H1 (cell line): ENCODE results near the gene SELPLG. TPM values are rescaled to one million over a fixed set of nuclear protein-coding genes. Genes with fewer than 3 reads are reported as not detected.

Experiments
- CTCF ChIA-PET: fragments of 300-600 bp; sonication (Branson Sonifier 250); formaldehyde crosslinking; loops from one replicate; lab custom pipeline; 2021; ENCODE audit not compliant: partially characterized antibody; lab: Charles Lee
- POLR2A ChIA-PET: fragments of 300-600 bp; sonication (Branson Sonifier 250); formaldehyde crosslinking; loops from one replicate; lab custom pipeline; 2021; ENCODE audit warnings: inconsistent platforms; ENCODE audit not compliant: partially characterized antibody; lab: Charles Lee
- DNase-seq, 2 experiments: peaks; one replicate each; pipeline versions ENCODE4 v3.0.0 to v3.0.0-alpha.2; 2010 to 2022; ENCODE audit warnings: low spot score in 2 of 2, low read depth in 1 of 2, mixed read lengths in 1 of 2
- FAIRE-seq: peaks from 2 replicates; lab custom pipeline; 2011; peaks lifted over from hg19 to GRCh38; lab: Jason Lieb, UNC
- H2AFZ ChIP-seq: 2 replicates; pipeline ENCODE4 v1.8.1; 2012; ENCODE audit warnings: low read length, inconsistent platforms
- H2AK5ac ChIP-seq: 2 replicates; pipeline ENCODE4 v1.6.1; 2013; ENCODE audit warnings: low read depth, low read length
- H2BK120ac ChIP-seq: replicated peaks from 2 replicates; pipeline ENCODE3; 2013; ENCODE audit warnings: low read depth, low read length, inconsistent platforms
- H2BK12ac ChIP-seq: 2 replicates; pipeline ENCODE4 v1.6.1; 2013; ENCODE audit warnings: low read depth, low read length
- H2BK15ac ChIP-seq: 2 replicates; pipeline ENCODE4 v1.6.1; 2013; ENCODE audit warnings: low read length
- H2BK20ac ChIP-seq: 2 replicates; pipeline ENCODE4 v1.6.1; 2013; ENCODE audit warnings: low read length
- H2BK5ac ChIP-seq: 2 replicates; pipeline ENCODE4 v1.6.1; 2013; ENCODE audit warnings: low read depth, low read length
- H3K14ac ChIP-seq: 2 replicates; pipeline ENCODE4 v1.6.1; 2013; ENCODE audit warnings: inconsistent platforms; ENCODE audit not compliant: insufficient read length
- H3K18ac ChIP-seq: 2 replicates; pipeline ENCODE4 v1.6.1; 2013; ENCODE audit warnings: low read length; ENCODE audit errors: extremely low read depth
- H3K23ac ChIP-seq: 2 replicates; pipeline ENCODE4 v1.6.1; 2013; ENCODE audit warnings: inconsistent platforms; ENCODE audit not compliant: insufficient read length
- H3K23me2 ChIP-seq: 2 replicates; pipeline ENCODE4 v1.6.1; 2013; ENCODE audit warnings: low read depth, low read length
- H3K27ac ChIP-seq: 2 replicates; pipeline ENCODE4 v1.6.1; 2011; ENCODE audit warnings: low read depth, low read length, inconsistent platforms
- H3K27me3 ChIP-seq, 4 experiments: replicated peaks in 1 of 4; 1 replicate in 1 of 4; 2 replicates in 3 of 4; pipeline versions ENCODE4 v1.6.1 to v1.8.1; 2011 to 2013; ENCODE audit warnings: low read length in 3 of 4, mild to moderate bottlenecking in 3 of 4, inconsistent platforms in 2 of 4, mixed read lengths in 2 of 4, moderate library complexity in 1 of 4; ENCODE audit not compliant: control insufficient read depth in 3 of 4, insufficient read depth in 3 of 4; ENCODE audit errors: extremely low read depth in 1 of 4
- H3K36me3 ChIP-seq, 4 experiments: 2 replicates each; pipeline versions ENCODE4 v1.6.1 to v1.8.1; 2011 to 2013; ENCODE audit warnings: mild to moderate bottlenecking in 4 of 4, low read length in 3 of 4, moderate library complexity in 2 of 4, control low read depth in 1 of 4, inconsistent platforms in 1 of 4; ENCODE audit not compliant: insufficient read depth in 4 of 4, control insufficient read depth in 2 of 4
- H3K4ac ChIP-seq: replicated peaks from 2 replicates; pipeline ENCODE3; 2013; ENCODE audit warnings: low read length, low read depth, mixed read lengths, inconsistent platforms; ENCODE audit not compliant: insufficient read length
- H3K4me1 ChIP-seq, 4 experiments: replicated peaks in 1 of 4; 1 replicate in 1 of 4; 2 replicates in 3 of 4; pipeline versions ENCODE4 v1.6.1 to v1.8.1; 2011 to 2013; ENCODE audit warnings: low read length in 3 of 4, inconsistent platforms in 2 of 4, mixed read lengths in 1 of 4; ENCODE audit not compliant: insufficient read depth in 4 of 4, control insufficient read depth in 3 of 4
- H3K4me2 ChIP-seq, 2 experiments: 2 replicates each; pipeline versions ENCODE4 v1.6.1 to v1.8.1; 2011 to 2013; ENCODE audit warnings: low read depth in 2 of 2, low read length in 2 of 2, control low read depth in 1 of 2, inconsistent platforms in 1 of 2, mild to moderate bottlenecking in 1 of 2; ENCODE audit not compliant: insufficient read depth in 1 of 2
- H3K4me3 ChIP-seq, 4 experiments: fragments of 200-600, 300-600 bp in 1 of 4; sonication (generic), shearing (Covaris generic), sonication (Bioruptor Twin) in 1 of 4; 2 replicates each; pipeline versions ENCODE4 v1.5.1 to v1.8.1; 2011 to 2016; ENCODE audit warnings: low read length in 4 of 4, low read depth in 3 of 4, control low read depth in 2 of 4, inconsistent platforms in 2 of 4, mild to moderate bottlenecking in 2 of 4, mixed read lengths in 1 of 4, moderate library complexity in 1 of 4; ENCODE audit not compliant: insufficient read depth in 2 of 4; ENCODE audit errors: extremely low read depth in 1 of 4
- H3K56ac ChIP-seq: replicated peaks from 2 replicates; pipeline ENCODE3; 2013; ENCODE audit warnings: low read depth, mild to moderate bottlenecking, mixed read lengths, low read length, inconsistent platforms; ENCODE audit not compliant: insufficient read length
- H3K79me1 ChIP-seq: 2 replicates; pipeline ENCODE4 v1.6.1; 2013; ENCODE audit warnings: low read depth, low read length, control low read depth
- H3K79me2 ChIP-seq, 2 experiments: 2 replicates each; pipeline versions ENCODE4 v1.6.1 to v1.8.1; 2012 to 2013; ENCODE audit warnings: low read length in 2 of 2, mild to moderate bottlenecking in 2 of 2, inconsistent platforms in 1 of 2; ENCODE audit not compliant: insufficient read depth in 2 of 2, control insufficient read depth in 1 of 2
- H3K9ac ChIP-seq, 4 experiments: replicated peaks in 1 of 4; 1 replicate in 1 of 4; 2 replicates in 3 of 4; pipeline versions ENCODE4 v1.6.1 to v1.8.1; 2011 to 2013; ENCODE audit warnings: low read depth in 3 of 4, low read length in 3 of 4, control low read depth in 2 of 4, mild to moderate bottlenecking in 2 of 4, moderate library complexity in 2 of 4, inconsistent platforms in 1 of 4; ENCODE audit errors: extremely low read depth in 1 of 4
- H3K9me3 ChIP-seq, 2 experiments: 2 replicates each; pipeline versions ENCODE4 v1.6.1 to v1.8.1; 2012 to 2013; ENCODE audit warnings: mild to moderate bottlenecking in 2 of 2, moderate library complexity in 2 of 2, control low read depth in 1 of 2, inconsistent platforms in 1 of 2, low read depth in 1 of 2, low read length in 1 of 2, mixed read lengths in 1 of 2; ENCODE audit not compliant: insufficient read depth in 2 of 2
- H4K20me1 ChIP-seq, 2 experiments: replicated peaks in 1 of 2; 2 replicates each; pipeline versions ENCODE3 to v1.8.1; 2011 to 2013; ENCODE audit warnings: inconsistent platforms in 2 of 2, low read length in 2 of 2, mild to moderate bottlenecking in 1 of 2; ENCODE audit not compliant: insufficient read depth in 2 of 2, control insufficient read depth in 1 of 2
- H4K5ac ChIP-seq: 2 replicates; pipeline ENCODE4 v1.6.1; 2013; ENCODE audit warnings: low read length, low read depth, mixed read lengths, inconsistent platforms; ENCODE audit not compliant: insufficient read length
- H4K8ac ChIP-seq: 2 replicates; pipeline ENCODE4 v1.8.0; 2013; ENCODE audit warnings: mild to moderate bottlenecking, moderate library complexity, low read length, inconsistent platforms; ENCODE audit not compliant: insufficient read depth; ENCODE audit errors: extremely low read depth
- H4K91ac ChIP-seq: replicated peaks from 2 replicates; pipeline ENCODE3; 2013; ENCODE audit warnings: low read length, mixed read lengths, inconsistent platforms; ENCODE audit not compliant: insufficient read length
- POLR2AphosphoS5 ChIP-seq: IDR thresholded peaks from 2 replicates; pipeline ENCODE4 v1.6.1; 2011; ENCODE audit warnings: low read depth, low read length
- WGBS, 2 experiments: shearing (Covaris generic) in 1 of 2; methylation state at CpG; one replicate each; pipeline versions ENCODE4 v1.1.6 to v1.1.7; 2013 to 2015; ENCODE audit warnings: low lambda C conversion rate in 2 of 2, mixed read lengths in 2 of 2, inconsistent platforms in 1 of 2, low coverage in 1 of 2, missing lambda C conversion rate in 1 of 2; ENCODE audit not compliant: insufficient replicate concordance in 2 of 2, insufficient coverage in 1 of 2, insufficient read length in 1 of 2; ENCODE audit errors: extremely low coverage in 1 of 2, missing lambda C conversion rate in 1 of 2; 5-methylcytosine and 5-hydroxymethylcytosine counted together
- polyA plus RNA-seq, 7 experiments: library from polyadenylated mRNA; depleted of rRNA in 3 of 7; stranded (reverse) in 5 of 7; unstranded in 2 of 7; fragments of >200 nt in 5 of 7; fragments of 200-250 nt in 2 of 7; gene quantifications; 1 replicate in 5 of 7; 2 replicates in 1 of 7; 4 replicates in 1 of 7; pipeline versions ENCODE4 v1.2.1 to v1.2.3, GENCODE V29; 2011 to 2013; ENCODE audit warnings: missing spikeins in 2 of 7, mixed read lengths in 2 of 7
- total RNA-seq: library from RNA; stranded (reverse); fragmentation: NEBNext Ultra II Directional; extraction: Animal tissue kit (Norgen Biotek cat#: 25700); gene quantifications from 2 replicates; pipeline ENCODE4 v1.2.1, GENCODE V29; 2021

SELPLG gene
- total and polyA plus RNA-seq, 2 of the 8 experiments (the other 6 are each of a cell fraction or from before 2014, with no cell fraction given): 0.18 TPM; not detected in 1

DNA sequence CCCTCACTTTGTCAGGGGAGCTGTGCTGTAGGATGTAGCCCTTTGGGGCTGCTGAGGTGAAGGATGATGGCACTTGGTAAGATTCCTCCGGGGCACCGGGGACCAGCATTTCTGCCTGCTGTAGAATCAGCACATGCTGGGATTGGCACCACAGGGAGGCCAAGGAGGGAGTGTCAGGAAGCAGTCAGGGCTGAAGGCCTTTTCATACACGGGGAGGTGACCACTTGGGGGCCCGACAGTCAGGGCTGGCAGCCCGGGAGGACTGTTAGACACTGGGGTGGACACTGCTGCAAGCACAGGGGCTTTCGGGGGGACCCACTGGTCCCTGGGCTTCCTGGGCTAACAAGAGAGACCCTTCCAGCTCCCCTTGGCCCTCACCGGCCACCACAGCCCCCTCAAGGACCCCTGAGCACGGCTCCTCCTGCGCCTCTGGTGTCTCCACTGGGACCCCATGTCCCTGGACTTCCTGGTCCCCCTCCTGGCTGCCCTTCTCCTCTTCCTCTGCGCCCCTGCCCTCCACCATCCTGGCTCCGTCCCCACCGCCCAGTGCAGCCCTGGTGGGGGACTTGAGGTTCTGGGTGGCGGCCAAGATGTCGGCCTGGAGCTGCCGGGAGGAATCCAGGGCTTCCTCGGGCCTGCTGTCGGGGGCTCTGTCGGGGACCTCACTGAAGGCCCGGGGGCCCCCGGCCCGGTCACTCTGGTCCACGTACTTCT, 42.3 kb downstream of the SELPLG start:
- peaks cover 7% of the 10 kb centered on the region; the same call in 1 of the 2 replicates for H3K23me2 ChIP-seq
- no peak overlapping the region for H3K4me3 ChIP-seq
- H2BK5ac ChIP-seq: no peak overlapping the region
- no peak overlapping the region for H2BK15ac ChIP-seq
- ChIA-PET CTCF (interaction anchor here (0.5 to 1.6 kb wide), 4 partner anchors 13 to 56 kb away, joined by 3 to 4 read pairs (median 4); no protein-coding TSS in a partner anchor), POLR2A (interaction anchor here (3.5 kb wide), 1 partner anchor 30 kb away, joined by 10 read pairs; the partner anchor contains the start of genes ISCU and SART3)
- H2BK120ac ChIP-seq: no peak overlapping the region
- peaks cover 0 to 8% of the 10 kb centered on the region in 2 experiments for H4K20me1 ChIP-seq
- no peak overlapping the region for H3K4ac ChIP-seq
- no peaks in the 10 kb centered on the region; the same call in 1 of the 2 replicates for H3K79me1 ChIP-seq
- H3K18ac ChIP-seq: no peak overlapping the region
- H2AFZ ChIP-seq: no peak overlapping the region
- H3K79me2 ChIP-seq: no peaks in the 10 kb centered on the region
- H3K9ac ChIP-seq: no peak overlapping the region
- H2AK5ac ChIP-seq: no peak overlapping the region
- FAIRE-seq (no peak), DNase-seq (peak in 1 of 2 experiments; percentile 40)
- no peak overlapping the region for H3K14ac ChIP-seq
- 89% methylated on average over 19 of the region's 22 CpGs; no CpG with 5 or more reads in 1 of the 2 experiments for WGBS, 2 experiments
- no peak overlapping the region for H4K5ac ChIP-seq
- H3K56ac ChIP-seq: no peak overlapping the region
- no peak overlapping the region for H4K8ac ChIP-seq
- H3K27ac ChIP-seq: no peak overlapping the region; the same call in 1 of the 2 replicates
- TF ChIP-seq POLR2AphosphoS5: no peak
- no peaks in the 10 kb centered on the region for H3K36me3 ChIP-seq
- no peaks in the 10 kb centered on the region for H3K9me3 ChIP-seq
- H4K91ac ChIP-seq: no peak overlapping the region
- H2BK12ac ChIP-seq: no peak overlapping the region
- peaks cover 0 to 17% (median 11%) of the 10 kb centered on the region in 4 experiments; a peak in 6 of 7 replicates for H3K4me1 ChIP-seq
- no peak overlapping the region for H2BK20ac ChIP-seq
- H3K23ac ChIP-seq: no peak overlapping the region
- no peaks in the 10 kb centered on the region; a peak in 1 of 7 replicates for H3K27me3 ChIP-seq
- H3K4me2 ChIP-seq: no peak overlapping the region
